HepG2 (cell line): Measurements from ENCODE around the gene MMP8. TPM values are rescaled to one million over a fixed set of nuclear protein-coding genes. Genes with fewer than 3 reads are reported as not detected.

Source experiments
- ATAC-seq: fragments of 200-7000 bp; cut with Tn5 transposase; 3 replicates; pipeline ENCODE4 v1.9.1; 2020; ENCODE audit warnings: mild to moderate bottlenecking, moderate library complexity
- BruUV-seq: library from RNA; stranded (reverse); fragments of 400-500 nt; replicated peaks from 2 replicates; lab custom pipeline; 2021; lab: Mats Ljungman, UMichigan
- CTCF ChIA-PET: fragments of 300-600 bp; formaldehyde crosslinking; extraction: SDS; loops from one replicate; lab custom pipeline; 2021; ENCODE audit warnings: low total read pairs, inconsistent platforms, low intra/inter-chr PET ratio; lab: Yijun Ruan, JAX
- POLR2A ChIA-PET: fragments of 350-600 bp; sonication (Branson Sonifier 250); formaldehyde crosslinking; loops from one replicate; lab custom pipeline; 2020; ENCODE audit warnings: antibody characterized with exemption, inconsistent platforms; lab: Yijun Ruan, JAX
- DNase-seq: peaks from one replicate; pipeline ENCODE4 v3.0.0-alpha.2; 2015; ENCODE audit warnings: low spot score
- FAIRE-seq: peaks from 3 replicates; lab custom pipeline; 2011; peaks lifted over from hg19 to GRCh38; lab: Jason Lieb, UNC
- H2AFZ ChIP-seq: one replicate; pipeline ENCODE4 v1.6.1; 2011; ENCODE audit warnings: low read length, inconsistent platforms
- H3K27ac ChIP-seq: fragments of 300-600 bp; 3 replicates; pipeline ENCODE4 v1.8.0; 2011; ENCODE audit warnings: mixed run types, mild to moderate bottlenecking, mixed read lengths, low read length, inconsistent platforms; ENCODE audit not compliant: insufficient read depth; ENCODE audit errors: extremely low read length
- H3K27me3 ChIP-seq, 2 experiments: fragments of 200-600 bp in 1 of 2; 2 replicates in 1 of 2; 3 replicates in 1 of 2; pipeline versions ENCODE4 v1.6.0 to v1.8.0; 2011; ENCODE audit warnings: low read length in 2 of 2, mild to moderate bottlenecking in 2 of 2, moderate library complexity in 2 of 2, inconsistent platforms in 1 of 2; ENCODE audit not compliant: insufficient read depth in 2 of 2, control insufficient read depth in 1 of 2
- H3K36me3 ChIP-seq, 2 experiments: fragments of 200-600 bp in 1 of 2; replicated peaks in 1 of 2; 2 replicates in 1 of 2; 3 replicates in 1 of 2; pipeline versions ENCODE4 v1.5.1 to v1.8.0; 2011; ENCODE audit warnings: low read length in 2 of 2, inconsistent platforms in 1 of 2; ENCODE audit not compliant: insufficient read depth in 2 of 2, control insufficient read depth in 1 of 2
- H3K4me1 ChIP-seq: 2 replicates; pipeline ENCODE4 v1.5.1; 2012; ENCODE audit warnings: low read length, inconsistent platforms; ENCODE audit not compliant: insufficient read depth
- H3K4me2 ChIP-seq: 2 replicates; pipeline ENCODE4 v1.6.0; 2011; ENCODE audit warnings: low read depth, low read length, inconsistent platforms
- H3K4me3 ChIP-seq, 3 experiments: fragments of 200-600 bp in 1 of 3; sonication (generic), shearing (Covaris generic) in 1 of 3; replicated peaks in 1 of 3; 2 replicates each; pipeline ENCODE4 v1.5.1; 2011 to 2016; ENCODE audit warnings: low read length in 3 of 3, inconsistent platforms in 2 of 3, low read depth in 2 of 3, mild to moderate bottlenecking in 2 of 3, control low read depth in 1 of 3, mixed read lengths in 1 of 3; ENCODE audit not compliant: insufficient read depth in 1 of 3
- H3K79me2 ChIP-seq: one replicate; pipeline ENCODE4 v1.6.1; 2011; ENCODE audit warnings: low read length, inconsistent platforms; ENCODE audit not compliant: insufficient read depth
- H3K9ac ChIP-seq: 2 replicates; pipeline ENCODE4 v1.6.0; 2011; ENCODE audit warnings: mild to moderate bottlenecking, low read depth, low read length, inconsistent platforms; ENCODE audit not compliant: insufficient read depth
- H3K9me3 ChIP-seq: 2 replicates; pipeline ENCODE4 v1.5.1; 2012; ENCODE audit warnings: mild to moderate bottlenecking, low read length
- H4K20me1 ChIP-seq: 2 replicates; pipeline ENCODE4 v1.6.0; 2011; ENCODE audit warnings: inconsistent platforms, mild to moderate bottlenecking, low read length, moderate library complexity; ENCODE audit not compliant: insufficient read depth
- AKNA ChIP-seq: sonication (generic); formaldehyde crosslinking; IDR thresholded peaks from 2 replicates; pipeline ENCODE4 v1.4.0; 2020; ENCODE audit warnings: missing genetic modification reagents, borderline replicate concordance
- ASH2L ChIP-seq: fragments of 300-600, 200-600 bp; sonication (generic); IDR thresholded peaks from 2 replicates; pipeline ENCODE4 v1.7.0; 2017; ENCODE audit warnings: low read depth, mild to moderate bottlenecking, moderate library complexity, mixed read lengths, low read length; ENCODE audit not compliant: insufficient read length
- CREBL2 ChIP-seq: sonication (generic); formaldehyde crosslinking; IDR thresholded peaks from 2 replicates; pipeline ENCODE4 v1.8.1; 2023; ENCODE audit warnings: missing genetic modification reagents, mild to moderate bottlenecking, borderline replicate concordance
- ELF1 ChIP-seq: sonication (generic); formaldehyde crosslinking; IDR thresholded peaks from 2 replicates; pipeline ENCODE4 v1.4.0; 2020; ENCODE audit warnings: missing genetic modification reagents
- PAWR ChIP-seq: sonication (generic); formaldehyde crosslinking; IDR thresholded peaks from 2 replicates; pipeline ENCODE4 v1.4.0; 2020; ENCODE audit warnings: missing genetic modification reagents, mild to moderate bottlenecking, borderline replicate concordance
- POGZ ChIP-seq: sonication (generic); formaldehyde crosslinking; IDR thresholded peaks from 2 replicates; pipeline ENCODE4 v1.4.0; 2020; ENCODE audit warnings: mild to moderate bottlenecking, missing genetic modification reagents
- RFXANK ChIP-seq: IDR thresholded peaks from 2 replicates; pipeline ENCODE4 v1.6.1; 2016
- TEAD2 ChIP-seq: sonication (generic); formaldehyde crosslinking; IDR thresholded peaks from 2 replicates; pipeline ENCODE4 v1.9.0; 2021; ENCODE audit warnings: missing genetic modification reagents
- ZFP90 ChIP-seq: sonication (generic); formaldehyde crosslinking; IDR thresholded peaks from 2 replicates; pipeline ENCODE4 v1.8.0; 2022; ENCODE audit warnings: missing genetic modification reagents, mild to moderate bottlenecking, inconsistent platforms, borderline replicate concordance
- ZNF235 ChIP-seq: sonication (generic); formaldehyde crosslinking; IDR thresholded peaks from 2 replicates; pipeline ENCODE4 v1.8.1; 2023; ENCODE audit warnings: mild to moderate bottlenecking, missing genetic modification reagents, borderline replicate concordance
- ZNF260 ChIP-seq: sonication (generic); formaldehyde crosslinking; IDR thresholded peaks from 2 replicates; pipeline ENCODE4 v1.4.0; 2020; ENCODE audit warnings: missing genetic modification reagents, low read depth, mild to moderate bottlenecking, borderline replicate concordance
- ZNF367 ChIP-seq: sonication (generic); formaldehyde crosslinking; IDR thresholded peaks from 2 replicates; pipeline ENCODE4 v1.4.0; 2020; ENCODE audit warnings: missing genetic modification reagents, borderline replicate concordance
- ZNF382 ChIP-seq: sonication (generic); formaldehyde crosslinking; IDR thresholded peaks from 2 replicates; pipeline ENCODE4 v1.5.0; 2020; ENCODE audit warnings: missing genetic modification reagents, mild to moderate bottlenecking, borderline replicate concordance
- ZNF737 ChIP-seq: sonication (generic); formaldehyde crosslinking; IDR thresholded peaks from 2 replicates; pipeline ENCODE4 v1.5.0; 2020; ENCODE audit warnings: missing genetic modification reagents, mild to moderate bottlenecking, borderline replicate concordance
- WGBS: methylation state at CpG from one replicate; pipeline ENCODE4 v1.1.6; 2017; ENCODE audit warnings: low lambda C conversion rate; 5-methylcytosine and 5-hydroxymethylcytosine counted together
- in situ Hi-C: cut with HindIII; loops from 2 replicates; pipeline ENCODE4 v1.10.0; 2017; ENCODE audit warnings: low pct_unique_long_range_greater_than_20kb; ENCODE audit not compliant: extremely low pct_ligation_motif_present
- intact Hi-C: fragments of 100-400 bp; cut with micrococcal nuclease; formaldehyde crosslinking; loops from one replicate; pipeline ENCODE4 v1.10.0; 2022; ENCODE audit not compliant: unreplicated experiment
- polyA plus RNA-seq, 8 experiments: library from polyadenylated mRNA; depleted of rRNA in 3 of 8; stranded (reverse) in 7 of 8; unstranded in 1 of 8; fragments of >200 nt; fragmentation: Illumina TruSeq in 4 of 8; extraction: Trizol in 4 of 8; gene quantifications; 2 replicates each; pipeline versions ENCODE4 v1.2.1 to v1.2.3, GENCODE V29; 2011 to 2016; ENCODE audit warnings: low read depth in 4 of 8, missing spikeins in 1 of 8, mixed read lengths in 1 of 8; ENCODE audit not compliant: insufficient read depth in 1 of 8
- total RNA-seq, 5 experiments: library from RNA; depleted of rRNA; stranded (reverse); fragments of >200 nt; fragmentation: Illumina TruSeq; extraction: Trizol; gene quantifications; 2 replicates each; pipeline ENCODE4 v1.2.3, GENCODE V29; 2016; ENCODE audit warnings: low read depth in 1 of 5

Gene MMP8
- total and polyA plus RNA-seq, 2 of the 13 experiments (the other 11 are each of a cell fraction or from before 2014, with no cell fraction given) = not detected

GRCh38 chr11:102727890-102728289, 3.1 kb upstream of the MMP8 start:
- Histone ChIP-seq H4K20me1 (no peaks in the 10 kb centered on the region), H3K4me1 (no peaks in the 10 kb centered on the region), H3K9me3 (no peaks in the 10 kb centered on the region), H2AFZ (no peak overlapping the region), H3K4me2 (no peak overlapping the region), H3K9ac (no peak overlapping the region), H3K27me3 (no peaks in the 10 kb centered on the region), H3K36me3 (no peaks in the 10 kb centered on the region), H3K79me2 (no peaks in the 10 kb centered on the region), H3K27ac (no peak overlapping the region), H3K4me3 (no peak overlapping the region)
- ATAC-seq (no peak), FAIRE-seq (no peak), DNase-seq (no peak)
- intact Hi-C loops (no loop called here), in situ Hi-C loops (loop anchor here (25.0 kb wide), 1 partner anchor 209 kb away; no protein-coding TSS in a partner anchor)
- 85% methylated on average over 2 of the region's 2 CpGs for WGBS
- ChIA-PET CTCF (no interaction called here), POLR2A (no interaction called here)
- TF ChIP-seq ZFP90 = no peak
- TF ChIP-seq PAWR (CRISPR knock-in tag) = no peak
- no peak for TF ChIP-seq ZNF737 (CRISPR knock-in tag)
- TF ChIP-seq ZNF235 (CRISPR knock-in tag) = no peak
- no peak for TF ChIP-seq ASH2L
- TF ChIP-seq ZNF260 (CRISPR knock-in tag) = no peak
- no peak for TF ChIP-seq ZNF367 (CRISPR knock-in tag)
- no peak for TF ChIP-seq ZNF382 (CRISPR knock-in tag)
- TF ChIP-seq POGZ (CRISPR knock-in tag) = no peak
- no peak for TF ChIP-seq ELF1 (CRISPR knock-in tag)
- TF ChIP-seq RFXANK (CRISPR knock-in tag) = no peak
- no peak for TF ChIP-seq AKNA
- TF ChIP-seq CREBL2 = no peak
- no peak for TF ChIP-seq TEAD2 (CRISPR knock-in tag)
- BruUV-seq = no TSS peak
